Keratinocyte (primary cell): ENCODE results near the gene ZFR2. TPM values are rescaled to one million over a fixed set of nuclear protein-coding genes. Genes with fewer than 3 reads are reported as not detected.

ENCODE experiments used
- DNase-seq: peaks from one replicate; pipeline ENCODE4 v3.0.0-alpha.2; 2011; ENCODE audit warnings: low read depth, missing footprints, low spot score
- FAIRE-seq: peaks from 2 replicates; lab custom pipeline; 2011; peaks lifted over from hg19 to GRCh38; lab: Jason Lieb, UNC
- H2AFZ ChIP-seq: 2 replicates; pipeline ENCODE4 v1.6.0; 2012; ENCODE audit warnings: low read length, control low read depth, inconsistent platforms; ENCODE audit not compliant: control insufficient read depth
- H3K27ac ChIP-seq: 2 replicates; pipeline ENCODE4 v1.5.1; 2011; ENCODE audit warnings: low read length; ENCODE audit not compliant: control insufficient read depth, insufficient read depth
- H3K27me3 ChIP-seq: 3 replicates; pipeline ENCODE4 v1.6.0; 2011; ENCODE audit warnings: low read length; ENCODE audit not compliant: control insufficient read depth, insufficient read depth; ENCODE audit errors: extremely low read depth
- H3K36me3 ChIP-seq, 2 experiments: 2 replicates in 1 of 2; 3 replicates in 1 of 2; pipeline ENCODE4 v1.5.1; 2011; ENCODE audit warnings: low read length in 2 of 2, mild to moderate bottlenecking in 1 of 2; ENCODE audit not compliant: control insufficient read depth in 2 of 2, insufficient read depth in 2 of 2; ENCODE audit errors: extremely low read depth in 1 of 2
- H3K4me1 ChIP-seq: 3 replicates; pipeline ENCODE4 v1.5.1; 2011; ENCODE audit warnings: low read length; ENCODE audit not compliant: control insufficient read depth, insufficient read depth; ENCODE audit errors: extremely low read depth
- H3K4me2 ChIP-seq: 3 replicates; pipeline ENCODE4 v1.6.0; 2011; ENCODE audit warnings: low read depth, low read length; ENCODE audit not compliant: control insufficient read depth, insufficient read depth; ENCODE audit errors: extremely low read depth
- H3K4me3 ChIP-seq, 3 experiments: fragments of 200-600 bp in 1 of 3; sonication (generic) in 1 of 3; 2 replicates in 2 of 3; 3 replicates in 1 of 3; pipeline ENCODE4 v1.5.1; 2011 to 2016; ENCODE audit warnings: low read length in 3 of 3, mild to moderate bottlenecking in 3 of 3, control low read depth in 2 of 3, inconsistent platforms in 1 of 3, low read depth in 1 of 3, mixed read lengths in 1 of 3, mixed run types in 1 of 3, moderate library complexity in 1 of 3; ENCODE audit not compliant: control insufficient read depth in 2 of 3, insufficient read depth in 2 of 3; ENCODE audit errors: extremely low read depth in 1 of 3
- H3K79me2 ChIP-seq: 2 replicates; pipeline ENCODE4 v1.6.0; 2012; ENCODE audit warnings: low read length; ENCODE audit not compliant: control insufficient read depth, insufficient read depth
- H3K9ac ChIP-seq: 3 replicates; pipeline ENCODE4 v1.6.0; 2011; ENCODE audit warnings: low read length; ENCODE audit not compliant: control insufficient read depth, insufficient read depth; ENCODE audit errors: extremely low read depth
- H3K9me1 ChIP-seq: 3 replicates; pipeline ENCODE4 v1.6.0; 2011; ENCODE audit warnings: low read length; ENCODE audit not compliant: control insufficient read depth, insufficient read depth; ENCODE audit errors: extremely low read depth
- H3K9me3 ChIP-seq: 2 replicates; pipeline ENCODE4 v1.5.1; 2012; ENCODE audit warnings: low read depth, low read length; ENCODE audit not compliant: control insufficient read depth
- H4K20me1 ChIP-seq: 3 replicates; pipeline ENCODE4 v1.6.0; 2011; ENCODE audit warnings: low read length; ENCODE audit not compliant: control insufficient read depth, insufficient read depth; ENCODE audit errors: extremely low read depth
- EZH2 ChIP-seq: IDR thresholded peaks from one replicate; pipeline ENCODE4 v1.6.1; 2012; ENCODE audit warnings: inconsistent platforms, mild to moderate bottlenecking, low read length, moderate library complexity
- dilution Hi-C: fragments of 300-500 bp; cut with MboI; formaldehyde crosslinking; loops from one replicate; pipeline ENCODE4 v1.7.0; 2020; ENCODE audit warnings: low sequenced_read_pairs; ENCODE audit not compliant: extremely low pct_ligation_motif_present
- polyA plus RNA-seq, 5 experiments: library from polyadenylated mRNA; depleted of rRNA in 3 of 5; stranded (reverse) in 3 of 5; stranded (forward) in 1 of 5; unstranded in 1 of 5; fragments of >200 nt; gene quantifications; 1 replicate in 1 of 5; 2 replicates in 3 of 5; 3 replicates in 1 of 5; pipeline versions ENCODE4 v1.2.1 to v1.2.3, GENCODE V29; 2011 to 2012; ENCODE audit warnings: missing spikeins in 2 of 5, low read depth in 1 of 5, low replicate concordance in 1 of 5
- TF ChIP-seq, protein P1 (sequence below), 3 experiments: IDR thresholded peaks in 1 of 3; conservative IDR thresholded peaks in 1 of 3; optimal IDR thresholded peaks in 1 of 3; 2 replicates in 2 of 3; 3 replicates in 1 of 3; pipeline versions ENCODE3 to v1.5.1; 2011; ENCODE audit warnings: low read length in 3 of 3, mild to moderate bottlenecking in 3 of 3, moderate library complexity in 2 of 3, control low read depth in 1 of 3, inconsistent platforms in 1 of 3; ENCODE audit not compliant: insufficient read depth in 2 of 3; ENCODE audit errors: extremely low read depth in 1 of 3

Gene ZFR2
- polyA plus RNA-seq, 1 donor (not counting 4 experiments of a cell fraction or from before 2014, with no cell fraction given), result not detected

DNA sequence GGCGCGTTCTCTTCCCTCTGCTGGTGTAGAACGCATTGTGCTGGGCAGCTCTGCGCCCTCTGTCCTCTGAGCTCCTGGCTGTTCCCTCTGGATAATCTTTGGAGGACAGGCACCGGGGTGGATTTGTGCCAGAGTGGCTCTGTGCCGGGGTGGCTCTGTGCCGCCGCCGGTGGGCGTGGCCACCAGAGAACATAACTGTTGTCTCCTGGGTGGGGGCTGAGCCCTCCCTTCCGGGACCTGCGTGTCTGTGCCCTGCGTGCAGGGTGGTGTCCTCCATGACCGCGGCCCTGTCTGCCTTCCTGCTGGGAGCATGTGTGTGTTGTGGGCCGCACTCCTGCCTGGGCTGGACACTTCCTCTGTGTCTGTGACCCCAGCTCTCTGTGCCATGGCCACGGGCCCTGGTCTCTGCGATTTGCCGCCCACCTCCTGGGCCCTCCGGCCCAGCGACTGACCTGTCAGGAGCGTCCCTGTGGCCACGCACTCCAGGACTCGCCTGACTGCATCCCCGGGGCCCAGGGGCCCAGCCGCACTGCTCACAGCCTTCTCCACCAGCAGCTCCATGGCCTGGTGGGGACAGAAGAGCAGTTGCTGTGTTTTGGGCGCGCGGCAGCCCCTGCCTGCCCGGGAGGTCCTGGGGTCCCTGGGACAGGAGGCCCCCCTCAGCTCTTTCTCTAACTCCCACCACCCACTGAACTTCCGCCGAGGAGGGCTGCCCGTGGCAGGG lies 60.3 kb downstream of the ZFR2 start:
- Histone ChIP-seq H3K4me2 (no peak overlapping the region), H3K9me1 (no peaks in the 10 kb centered on the region), H3K9me3 (peaks cover 4% of the 10 kb centered on the region), H3K9ac (no peak overlapping the region), H3K36me3 (no peaks in the 10 kb centered on the region), H3K79me2 (no peaks in the 10 kb centered on the region), H4K20me1 (no peaks in the 10 kb centered on the region), H3K4me3 (no peak overlapping the region), H2AFZ (no peak overlapping the region), H3K27ac (no peak overlapping the region), H3K4me1 (no peaks in the 10 kb centered on the region), H3K27me3 (peaks cover 3% of the 10 kb centered on the region)
- no peak for FAIRE-seq
- DNase-seq, result no peak
- dilution Hi-C loops, result no loop called here
- TF ChIP-seq EZH2, result no peak
- TF ChIP-seq, protein P1, sequence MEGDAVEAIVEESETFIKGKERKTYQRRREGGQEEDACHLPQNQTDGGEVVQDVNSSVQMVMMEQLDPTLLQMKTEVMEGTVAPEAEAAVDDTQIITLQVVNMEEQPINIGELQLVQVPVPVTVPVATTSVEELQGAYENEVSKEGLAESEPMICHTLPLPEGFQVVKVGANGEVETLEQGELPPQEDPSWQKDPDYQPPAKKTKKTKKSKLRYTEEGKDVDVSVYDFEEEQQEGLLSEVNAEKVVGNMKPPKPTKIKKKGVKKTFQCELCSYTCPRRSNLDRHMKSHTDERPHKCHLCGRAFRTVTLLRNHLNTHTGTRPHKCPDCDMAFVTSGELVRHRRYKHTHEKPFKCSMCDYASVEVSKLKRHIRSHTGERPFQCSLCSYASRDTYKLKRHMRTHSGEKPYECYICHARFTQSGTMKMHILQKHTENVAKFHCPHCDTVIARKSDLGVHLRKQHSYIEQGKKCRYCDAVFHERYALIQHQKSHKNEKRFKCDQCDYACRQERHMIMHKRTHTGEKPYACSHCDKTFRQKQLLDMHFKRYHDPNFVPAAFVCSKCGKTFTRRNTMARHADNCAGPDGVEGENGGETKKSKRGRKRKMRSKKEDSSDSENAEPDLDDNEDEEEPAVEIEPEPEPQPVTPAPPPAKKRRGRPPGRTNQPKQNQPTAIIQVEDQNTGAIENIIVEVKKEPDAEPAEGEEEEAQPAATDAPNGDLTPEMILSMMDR (optimal IDR thresholded peaks at IDR 0.05 in 1 of 3, IDR thresholded peaks at IDR 0.05 in 1 of 3, conservative IDR thresholded peaks at IDR 0.05 in 1 of 3; ENCODE audit: extremely low read depth in 1 of 3, insufficient read depth in 2 of 3, low read length in 3 of 3), result no peak

DNA sequence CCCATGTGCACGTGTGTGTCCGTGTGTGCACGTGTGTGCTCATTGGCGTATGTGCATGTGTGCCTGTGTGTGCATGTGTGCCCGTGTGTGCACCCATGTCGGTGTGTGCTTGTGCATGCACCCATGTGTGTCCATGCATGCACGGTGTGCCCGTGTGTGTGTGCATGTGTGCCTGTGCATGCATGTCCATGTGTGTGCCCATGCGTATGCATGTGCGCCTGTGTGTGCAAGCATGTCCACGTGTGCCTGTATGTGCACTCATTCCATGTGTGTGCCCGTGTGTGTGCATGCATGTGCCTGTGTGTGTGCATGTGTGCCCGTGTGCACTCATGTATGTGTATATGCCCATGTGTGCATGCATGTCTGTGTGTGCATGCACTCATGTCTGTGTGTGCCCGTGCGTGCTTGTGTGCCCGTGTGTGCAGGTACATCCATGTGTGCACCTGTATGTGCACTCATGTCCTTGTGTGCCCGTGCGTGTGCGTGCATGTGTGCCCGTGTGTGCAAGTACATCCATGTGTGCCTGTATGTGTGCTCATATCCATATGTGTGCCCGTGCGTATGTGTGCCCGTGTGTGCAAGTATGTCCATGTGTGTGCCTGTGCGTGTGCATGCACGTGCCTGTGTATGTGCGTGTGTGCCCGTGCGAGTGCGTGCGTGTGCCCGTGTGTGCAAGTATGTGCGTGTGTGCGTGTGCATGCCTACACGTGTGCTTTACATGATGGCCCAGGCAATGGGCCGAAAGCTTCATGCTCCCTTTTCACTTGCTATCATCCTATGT lies 61.1 kb downstream of the ZFR2 start:
- no peak for TF ChIP-seq EZH2
- TF ChIP-seq, protein P1 (optimal IDR thresholded peaks at IDR 0.05 in 1 of 3, IDR thresholded peaks at IDR 0.05 in 1 of 3, conservative IDR thresholded peaks at IDR 0.05 in 1 of 3; ENCODE audit: extremely low read depth in 1 of 3, insufficient read depth in 2 of 3, low read length in 3 of 3), result no peak
- dilution Hi-C loops, result no loop called here

More for the DNA sequence above, 61.1 kb downstream of the ZFR2 start:
- Histone ChIP-seq H3K9me1 (no peaks in the 10 kb centered on the region), H3K36me3 (no peaks in the 10 kb centered on the region), H4K20me1 (no peaks in the 10 kb centered on the region), H3K4me1 (no peaks in the 10 kb centered on the region), H3K79me2 (no peaks in the 10 kb centered on the region), H3K4me2 (no peak overlapping the region), H3K9ac (no peak overlapping the region), H3K4me3 (no peak overlapping the region), H2AFZ (no peak overlapping the region), H3K27ac (no peak overlapping the region), H3K9me3 (peaks cover 4% of the 10 kb centered on the region), H3K27me3 (peaks cover 6% of the 10 kb centered on the region)
- DNase-seq, result no peak
- FAIRE-seq, result no peak
